HG03378 (cell line): Measurements from ENCODE around the gene ENKD1.

Experiments
- ATAC-seq: cut with Tn5 transposase; IDR thresholded peaks from one replicate; pipeline ENCODE4 v1.9.1; 2021; ENCODE audit warnings: mild to moderate bottlenecking, moderate library complexity; ENCODE audit not compliant: unreplicated experiment

ENKD1 gene

GRCh38 chr16:67664258-67664657, 2.3 kb downstream of the ENKD1 start:
- no peak for ATAC-seq

- no peak for ATAC-seq
Measured at GRCh38 chr16:67663877-67664222, 2.7 kb downstream of the ENKD1 start.

- ATAC-seq: no peak
Measured at GRCh38 chr16:67663151-67663876, 3.2 kb downstream of the ENKD1 start.

DNA sequence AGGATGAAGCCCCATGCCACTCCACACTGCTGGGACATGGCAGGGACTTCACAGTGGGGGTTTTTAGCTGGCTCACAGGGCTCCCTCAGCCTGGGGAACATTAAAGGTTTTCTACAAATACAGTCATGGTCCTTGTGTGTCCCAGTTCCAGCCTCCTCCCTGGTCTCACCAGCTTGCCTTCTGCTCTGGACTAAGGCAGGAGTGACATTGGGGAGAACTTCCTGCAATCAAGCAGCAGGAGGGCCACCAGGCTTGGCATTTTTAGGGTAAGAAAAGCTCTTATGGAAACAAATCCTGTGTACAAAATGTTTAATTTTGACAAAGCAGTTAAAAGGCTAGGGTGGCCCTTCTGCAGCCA, 3.9 kb downstream of the ENKD1 start:
- ATAC-seq: no peak

DNA sequence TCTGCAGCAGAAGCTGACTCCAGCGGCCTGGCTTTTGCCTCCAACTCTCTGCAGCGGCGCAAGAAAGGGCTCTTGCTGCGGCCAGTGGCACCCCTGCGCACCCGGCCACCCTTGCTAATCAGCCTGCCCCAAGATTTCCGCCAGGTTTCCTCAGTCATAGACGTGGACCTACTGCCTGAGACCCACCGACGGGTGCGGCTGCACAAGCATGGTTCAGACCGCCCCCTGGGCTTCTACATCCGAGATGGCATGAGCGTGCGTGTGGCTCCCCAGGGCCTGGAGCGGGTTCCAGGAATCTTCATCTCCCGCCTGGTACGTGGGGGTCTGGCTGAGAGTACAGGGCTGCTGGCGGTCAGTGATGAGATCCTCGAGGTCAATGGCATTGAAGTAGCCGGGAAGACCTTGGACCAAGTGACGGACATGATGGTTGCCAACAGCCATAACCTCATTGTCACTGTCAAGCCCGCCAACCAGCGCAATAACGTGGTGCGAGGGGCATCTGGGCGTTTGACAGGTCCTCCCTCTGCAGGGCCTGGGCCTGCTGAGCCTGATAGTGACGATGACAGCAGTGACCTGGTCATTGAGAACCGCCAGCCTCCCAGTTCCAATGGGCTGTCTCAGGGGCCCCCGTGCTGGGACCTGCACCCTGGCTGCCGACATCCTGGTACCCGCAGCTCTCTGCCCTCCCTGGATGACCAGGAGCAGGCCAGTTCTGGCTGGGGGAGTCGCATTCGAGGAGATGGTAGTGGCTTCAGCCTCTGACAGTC, 4.5 kb downstream of the ENKD1 start:
- ATAC-seq: no peak

- no peak for ATAC-seq
Measured at GRCh38 chr16:67661101-67661761, 5.3 kb downstream of the ENKD1 start.

DNA sequence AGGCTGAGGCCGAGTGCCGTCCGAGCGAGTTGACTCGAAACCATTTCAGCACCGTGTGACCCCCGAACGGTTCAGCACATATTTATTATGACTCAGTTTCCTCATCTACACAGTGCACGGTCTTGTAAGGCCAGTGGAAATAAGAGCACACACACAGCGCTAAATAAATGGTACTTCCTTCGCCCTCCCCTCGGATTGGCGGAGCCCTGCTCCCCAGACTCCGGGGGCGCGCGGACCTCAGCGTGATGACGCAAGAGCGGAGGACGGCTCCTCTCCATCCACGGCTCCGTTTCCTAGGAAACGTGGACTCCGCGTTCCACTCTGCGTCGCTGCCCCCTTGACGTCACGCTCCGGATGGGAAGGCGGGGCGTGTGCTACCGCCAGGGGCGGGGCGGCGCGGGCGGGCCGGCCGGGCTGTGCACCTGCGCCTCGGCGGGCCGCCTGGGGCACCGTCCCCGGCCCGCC, 6.0 kb downstream of the ENKD1 start, which contains the start of gene PARD6A:
PARD6A (plus strand) TSS at position 397 of the 465 bp plus-strand sequence. CDS start 79 bp downstream, outside the sequence.
- ATAC-seq: peak; percentile 61

DNA sequence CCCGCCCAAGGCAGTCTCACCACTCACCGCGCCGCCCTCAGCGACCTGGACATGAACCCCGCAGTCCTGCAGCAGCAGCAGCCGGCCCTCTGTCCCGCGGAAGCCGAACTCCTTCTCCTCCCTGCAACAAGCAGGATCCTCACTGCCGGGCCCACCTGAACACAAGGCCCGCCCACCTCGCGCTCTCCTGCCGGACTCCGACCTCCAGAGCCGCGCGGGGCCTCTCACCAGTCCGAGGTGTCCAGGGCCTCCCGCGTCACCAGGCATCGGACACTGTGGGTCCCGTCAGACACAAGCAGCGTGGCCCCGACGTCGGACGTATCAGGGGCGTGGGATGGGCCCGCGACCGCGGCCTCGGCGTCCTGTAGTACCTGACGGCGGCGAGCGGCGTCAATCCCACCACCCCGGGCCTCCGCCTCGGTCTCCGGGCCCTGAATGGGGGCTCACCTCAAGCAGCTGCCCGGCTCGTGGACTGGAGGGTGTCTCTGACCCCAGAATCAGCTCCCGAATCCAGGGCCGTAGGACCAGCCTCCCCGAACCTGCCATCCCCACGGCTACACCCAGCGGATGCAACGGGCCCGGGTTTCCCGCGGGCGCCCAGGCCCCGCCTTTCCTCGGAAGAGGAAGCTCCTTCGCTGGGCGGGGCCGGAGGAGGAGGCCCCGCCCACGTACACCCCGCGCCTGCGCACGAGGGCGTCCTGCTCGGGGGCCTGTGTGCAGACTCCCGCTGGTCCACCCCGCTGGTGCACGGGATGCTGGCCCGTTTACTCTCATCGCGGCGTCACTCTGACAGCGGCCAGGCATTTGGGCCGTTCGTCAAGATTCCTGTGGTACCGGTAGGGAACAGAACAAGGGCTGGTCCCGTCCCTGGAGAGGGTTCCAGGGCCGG, 6.6 kb downstream of the ENKD1 start, which contains the start of gene ACD:
ACD (minus strand) TSS at position 586 of the 889 bp plus-strand sequence; CDS start at position 546, 40 bp downstream.
- peak; percentile 44 for ATAC-seq

- no peak for ATAC-seq
Measured at GRCh38 chr16:67658849-67659674, 7.5 kb downstream of the ENKD1 start.

- no peak for ATAC-seq
Measured at GRCh38 chr16:67657751-67658518, 8.6 kb downstream of the ENKD1 start.

DNA sequence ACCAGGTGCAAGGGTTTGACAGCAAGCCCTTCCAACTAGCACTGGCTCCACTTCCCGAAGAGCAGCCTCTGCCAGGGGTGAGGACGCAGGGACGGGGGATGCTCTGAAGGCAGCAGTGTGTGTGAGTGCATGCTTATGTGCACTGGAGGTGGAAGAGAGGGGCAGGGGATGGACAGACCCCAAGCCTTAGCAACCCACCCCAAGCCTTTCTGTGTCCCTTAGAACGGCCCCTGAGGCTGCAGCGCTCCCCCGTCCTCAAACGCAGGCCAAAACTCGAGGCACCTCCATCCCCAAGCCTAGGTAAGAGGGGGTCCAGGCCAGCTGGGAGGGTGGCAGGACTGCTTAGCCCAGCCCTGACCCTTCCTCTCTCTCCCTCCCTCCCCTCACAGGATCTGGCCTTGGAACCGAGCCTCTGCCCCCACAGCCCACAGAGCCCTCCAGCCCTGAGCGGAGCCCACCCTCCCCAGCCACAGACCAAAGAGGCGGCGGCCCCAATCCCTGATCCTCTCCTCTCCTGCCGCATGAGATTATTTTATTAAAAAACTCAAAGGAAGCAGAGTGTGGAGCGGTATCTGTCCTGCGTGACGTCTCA, 9.4 kb downstream of the ENKD1 start:
- ATAC-seq: no peak

DNA sequence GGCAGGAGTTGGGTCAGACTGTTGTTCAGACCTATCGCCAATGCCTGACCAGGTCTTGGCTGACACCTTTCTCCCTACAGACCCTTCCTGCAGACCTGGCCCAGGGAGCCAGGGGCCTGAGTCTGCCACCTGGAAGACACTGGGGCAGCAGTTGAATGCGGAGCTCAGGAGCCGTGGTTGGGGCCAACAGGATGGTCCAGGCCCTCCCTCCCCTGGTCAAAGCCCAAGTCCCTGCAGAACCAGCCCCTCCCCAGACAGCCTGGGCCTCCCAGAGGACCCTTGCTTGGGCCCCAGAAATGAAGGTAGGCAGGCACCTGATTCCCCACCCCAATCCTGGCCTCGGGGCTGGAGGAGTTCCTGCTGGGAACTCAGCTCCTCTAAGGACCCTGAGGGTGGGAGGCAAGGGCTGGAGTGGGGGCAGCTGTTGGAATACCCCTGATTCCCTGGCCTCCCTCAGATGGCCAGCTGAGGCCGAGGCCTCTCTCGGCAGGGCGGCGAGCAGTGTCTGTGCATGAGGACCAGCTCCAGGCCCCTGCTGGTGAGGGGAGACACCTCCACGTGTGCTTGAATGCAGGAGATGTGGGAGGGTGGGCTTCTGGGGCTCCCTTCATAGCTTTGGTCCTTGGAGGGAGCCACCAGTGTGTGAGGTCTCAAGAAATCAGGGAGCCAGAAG, 10.1 kb downstream of the ENKD1 start:
- no peak for ATAC-seq

GRCh38 chr16:67655363-67655762, 11.2 kb downstream of the ENKD1 start:
- ATAC-seq: no peak

GRCh38 chr16:67654403-67654911, 12.1 kb downstream of the ENKD1 start:
- no peak for ATAC-seq

GRCh38 chr16:67653789-67654402, 12.7 kb downstream of the ENKD1 start:
- ATAC-seq: no peak

GRCh38 chr16:67653128-67653788, 13.3 kb downstream of the ENKD1 start:
- no peak for ATAC-seq

DNA sequence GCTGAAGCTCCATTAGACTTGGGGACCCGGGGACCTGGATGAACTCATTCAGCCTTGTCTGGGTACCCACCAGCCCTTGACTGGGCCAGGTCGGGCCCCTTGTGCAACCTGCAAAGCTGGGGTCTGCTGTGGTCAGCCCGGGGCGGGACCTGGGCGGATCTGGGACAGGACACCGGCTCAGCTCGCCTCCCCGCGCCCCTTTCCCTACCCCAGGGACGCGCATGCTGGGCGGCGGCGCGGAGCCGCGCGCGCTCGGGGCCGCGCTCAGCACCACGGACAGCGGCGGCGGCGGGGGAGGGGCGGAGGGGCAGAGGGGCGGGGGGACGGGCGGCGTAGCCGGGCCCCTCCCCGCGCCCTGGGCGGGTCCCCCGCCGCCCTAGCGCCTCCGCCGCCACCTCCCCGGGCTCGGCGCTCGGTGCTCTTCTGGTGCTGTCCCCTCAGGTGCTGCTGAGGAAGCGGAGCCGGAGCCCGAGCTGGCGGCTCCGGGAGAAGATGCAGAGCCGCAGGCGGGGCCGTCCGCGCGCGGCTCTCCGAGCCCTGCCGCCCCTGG, 13.9 kb downstream of the ENKD1 start:
- ATAC-seq: no peak
